GM18861 (cell line): Measurements from ENCODE around the gene CD58.
A peak's percentile ranks its signal among the peaks of the same experiment; 100 is the strongest.

ENCODE experiments used
- ATAC-seq: cut with Tn5 transposase; IDR thresholded peaks from one replicate; pipeline ENCODE4 v1.9.1; 2021; ENCODE audit not compliant: unreplicated experiment

The CD58 gene

GRCh38 chr1:116511459-116512019, 59.3 kb downstream of the CD58 start:
- ATAC-seq = no peak

GRCh38 chr1:116510361-116510760, 60.5 kb downstream of the CD58 start:
- ATAC-seq = no peak

- peak; percentile 40 for ATAC-seq
Measured at GRCh38 chr1:116508984-116509980, 61.5 kb downstream of the CD58 start.

- no peak for ATAC-seq
Measured at GRCh38 chr1:116508085-116508983, 62.5 kb downstream of the CD58 start.

GRCh38 chr1:116507631-116508030, 63.2 kb downstream of the CD58 start:
- ATAC-seq = no peak

- no peak for ATAC-seq
Measured at GRCh38 chr1:116506132-116507004, 64.5 kb downstream of the CD58 start.

GRCh38 chr1:116504308-116505156, 66.3 kb downstream of the CD58 start:
- peak; percentile 79 for ATAC-seq

GRCh38 chr1:116503546-116504307, 67.1 kb downstream of the CD58 start:
- no peak for ATAC-seq

GRCh38 chr1:116502671-116503314, 68.0 kb downstream of the CD58 start:
- no peak for ATAC-seq

- no peak for ATAC-seq
Measured at GRCh38 chr1:116501870-116502244, 69.0 kb downstream of the CD58 start.

- ATAC-seq = no peak
Measured at GRCh38 chr1:116501125-116501869, 69.5 kb downstream of the CD58 start.

GRCh38 chr1:116498789-116499628, 71.8 kb downstream of the CD58 start:
- ATAC-seq = peak; percentile 58

- no peak for ATAC-seq
Measured at GRCh38 chr1:116497656-116498055, 73.2 kb downstream of the CD58 start.

- no peak for ATAC-seq
Measured at GRCh38 chr1:116496898-116497297, 73.9 kb downstream of the CD58 start.

- no peak for ATAC-seq
Measured at GRCh38 chr1:116496380-116496779, 74.4 kb downstream of the CD58 start.

- ATAC-seq = no peak
Measured at GRCh38 chr1:116495535-116495934, 75.3 kb downstream of the CD58 start.

- ATAC-seq = no peak
Measured at GRCh38 chr1:116494745-116495144, 76.1 kb downstream of the CD58 start.
